Measurements from ENCODE around the gene SLC9A6. TPM values are rescaled to one million over a fixed set of nuclear protein-coding genes. Genes with fewer than 3 reads are reported as not detected.

SLC9A6 gene
- total RNA-seq, 1 donor from 2014 or later, result 16.7 TPM

- POLR2A ChIA-PET, result interaction anchor here (0.7 to 1.7 kb wide), 2 partner anchors 511 to 894 kb away, joined by 5 read pairs; partner anchors contain the start of genes HTATSF1 and RBMX
- Mint-ChIP-seq H3K9me3 (no peaks in the 10 kb centered on the region), H3K36me3 (ENCODE audit: low read depth) (peaks cover 5% of the 10 kb centered on the region), H3K27me3 (no peaks in the 10 kb centered on the region), H3K4me1 (peaks cover 43% of the 10 kb centered on the region), H3K4me3 (peak overlapping the region; percentile 91), H3K27ac (peak overlapping the region; percentile 70)
- CTCF ChIA-PET, result no interaction called here
- ATAC-seq (ENCODE audit: low read depth) (no peak), DNase-seq (no peak)
- intact Hi-C loops (cut with micrococcal nuclease), result loop anchor here (1.0 to 2.0 kb wide), 3 partner anchors 12 to 511 kb away; partner anchors contain the start of gene HTATSF1
- no peak for TF ChIP-seq CTCF (IDR thresholded peaks at IDR 0.05)
Observed at GRCh38 chrX:135985973-135986310, 707 bp downstream of the SLC9A6 start.

GRCh38 chrX:135988245-135988644 lies 3.0 kb downstream of the SLC9A6 start:
- no peak for ATAC-seq (ENCODE audit: low read depth)
- peaks cover 9% of the 10 kb centered on the region for H3K36me3 Mint-ChIP-seq (ENCODE audit: low read depth)
- H3K4me1 Mint-ChIP-seq, result peaks cover 36% of the 10 kb centered on the region
- TF ChIP-seq CTCF (IDR thresholded peaks at IDR 0.05), result no peak
- H3K27ac Mint-ChIP-seq, result no peak overlapping the region
- H3K9me3 Mint-ChIP-seq, result no peaks in the 10 kb centered on the region
- no peaks in the 10 kb centered on the region for H3K27me3 Mint-ChIP-seq
- ChIA-PET CTCF (no interaction called here), POLR2A (no interaction called here)
- intact Hi-C loops (cut with micrococcal nuclease), result no loop called here
- DNase-seq, result no peak
- no peak overlapping the region for H3K4me3 Mint-ChIP-seq

GRCh38 chrX:136015016-136015415 lies 29.8 kb downstream of the SLC9A6 start:
- Mint-ChIP-seq H3K9me3 (no peaks in the 10 kb centered on the region), H3K4me1 (no peaks in the 10 kb centered on the region), H3K27me3 (no peaks in the 10 kb centered on the region), H3K36me3 (ENCODE audit: low read depth) (peaks cover 57% of the 10 kb centered on the region), H3K4me3 (no peak overlapping the region), H3K27ac (no peak overlapping the region)
- intact Hi-C loops (cut with micrococcal nuclease), result no loop called here
- CTCF ChIA-PET, result no interaction called here
- DNase-seq (no peak), ATAC-seq (ENCODE audit: low read depth) (no peak)
- POLR2A ChIA-PET, result no interaction called here
- no peak for TF ChIP-seq CTCF (IDR thresholded peaks at IDR 0.05)

GRCh38 chrX:136016881-136017280 lies 31.6 kb downstream of the SLC9A6 start:
- ChIA-PET POLR2A (no interaction called here), CTCF (interaction anchor here (1.6 kb wide), 1 partner anchor 11 kb away, joined by 5 read pairs; no protein-coding TSS in a partner anchor)
- intact Hi-C loops (cut with micrococcal nuclease), result no loop called here
- no peak for DNase-seq
- Mint-ChIP-seq H3K27ac (no peak overlapping the region), H3K36me3 (ENCODE audit: low read depth) (peaks cover 54% of the 10 kb centered on the region), H3K4me1 (no peaks in the 10 kb centered on the region), H3K9me3 (no peaks in the 10 kb centered on the region), H3K27me3 (no peaks in the 10 kb centered on the region), H3K4me3 (no peak overlapping the region)
- TF ChIP-seq CTCF (IDR thresholded peaks at IDR 0.05), result no peak
- ATAC-seq (ENCODE audit: low read depth), result no peak

GRCh38 chrX:136019226-136019625 lies 34.0 kb downstream of the SLC9A6 start:
- Mint-ChIP-seq H3K27me3 (no peaks in the 10 kb centered on the region), H3K36me3 (ENCODE audit: low read depth) (peaks cover 43% of the 10 kb centered on the region), H3K27ac (no peak overlapping the region), H3K4me1 (no peaks in the 10 kb centered on the region), H3K9me3 (no peaks in the 10 kb centered on the region), H3K4me3 (no peak overlapping the region)
- POLR2A ChIA-PET, result no interaction called here
- ATAC-seq (ENCODE audit: low read depth), result no peak
- intact Hi-C loops (cut with micrococcal nuclease), result no loop called here
- CTCF ChIA-PET, result no interaction called here
- DNase-seq, result no peak
- no peak for TF ChIP-seq CTCF (IDR thresholded peaks at IDR 0.05)

Measured in activated B cell treated with CpG ODN at 0.5 μM for 24 hours (primary cell).